Stimulated activated CD8-positive, alpha-beta memory T cell treated with anti-CD3 and anti-CD28 coated beads, Interleukin-12 subunit alpha, Interleukin-12 subunit beta, amount 100 ng/mL, for 1 hour (primary cell): ENCODE data around the gene PDZD7.

ENCODE experiments used
- DNase-seq: peaks from one replicate; pipeline ENCODE4 v3.0.0-alpha.2; 2020; ENCODE audit warnings: low read depth

PDZD7 gene

DNA sequence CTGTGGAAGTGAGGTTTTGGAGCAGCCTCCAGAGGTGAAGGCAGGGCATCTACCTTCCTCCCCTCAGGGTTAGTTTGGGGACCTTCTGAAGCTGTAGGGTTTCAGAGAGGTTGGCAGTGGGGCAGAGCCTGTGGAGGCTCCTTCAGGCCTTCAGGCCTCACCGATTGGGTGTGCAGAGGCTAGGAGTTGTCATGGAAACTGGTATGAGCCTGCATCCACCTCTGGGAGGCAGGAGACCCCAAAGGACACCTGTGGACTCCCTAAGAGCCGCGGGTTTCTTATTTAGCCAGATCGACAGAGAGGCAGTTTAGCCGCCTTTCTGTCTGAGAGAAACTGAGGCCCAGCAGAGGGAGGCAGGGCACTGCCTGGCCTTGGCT lies 29.3 kb downstream of the PDZD7 start:
- DNase-seq: no peak

DNA sequence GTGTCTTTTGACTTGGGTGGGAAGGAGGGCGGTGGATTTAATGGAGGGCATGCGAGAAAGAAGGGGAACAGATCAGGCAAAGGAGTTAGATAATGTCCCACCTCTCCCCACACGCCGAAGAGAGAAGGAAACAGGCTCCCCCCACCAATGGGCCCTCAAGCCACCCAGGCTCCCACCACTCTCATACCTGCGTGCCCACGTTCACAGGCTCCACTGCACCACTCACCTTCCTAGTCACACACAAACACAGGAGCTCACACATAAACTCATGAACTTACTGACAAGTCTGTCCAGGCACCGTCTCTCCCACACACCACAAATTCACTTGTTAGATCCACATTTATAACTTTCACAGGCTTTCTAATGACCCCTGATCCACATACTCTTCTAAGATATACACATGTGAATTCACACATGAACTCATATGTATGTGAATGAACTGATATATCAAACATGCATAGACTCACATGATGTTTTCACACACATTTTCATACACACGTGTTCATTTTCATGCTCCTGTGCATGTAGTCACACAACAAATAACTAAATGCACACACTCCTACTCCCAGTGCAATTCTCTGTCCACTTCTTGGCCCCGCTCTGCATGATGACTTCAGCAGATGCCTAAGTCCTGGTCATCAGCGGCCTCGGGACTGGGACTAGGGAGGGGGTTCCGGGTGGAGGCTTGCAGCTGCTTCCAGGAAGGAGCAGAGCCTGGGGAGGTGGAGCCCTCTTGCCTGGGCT lies 29.8 kb downstream of the PDZD7 start:
- DNase-seq: no peak

DNA sequence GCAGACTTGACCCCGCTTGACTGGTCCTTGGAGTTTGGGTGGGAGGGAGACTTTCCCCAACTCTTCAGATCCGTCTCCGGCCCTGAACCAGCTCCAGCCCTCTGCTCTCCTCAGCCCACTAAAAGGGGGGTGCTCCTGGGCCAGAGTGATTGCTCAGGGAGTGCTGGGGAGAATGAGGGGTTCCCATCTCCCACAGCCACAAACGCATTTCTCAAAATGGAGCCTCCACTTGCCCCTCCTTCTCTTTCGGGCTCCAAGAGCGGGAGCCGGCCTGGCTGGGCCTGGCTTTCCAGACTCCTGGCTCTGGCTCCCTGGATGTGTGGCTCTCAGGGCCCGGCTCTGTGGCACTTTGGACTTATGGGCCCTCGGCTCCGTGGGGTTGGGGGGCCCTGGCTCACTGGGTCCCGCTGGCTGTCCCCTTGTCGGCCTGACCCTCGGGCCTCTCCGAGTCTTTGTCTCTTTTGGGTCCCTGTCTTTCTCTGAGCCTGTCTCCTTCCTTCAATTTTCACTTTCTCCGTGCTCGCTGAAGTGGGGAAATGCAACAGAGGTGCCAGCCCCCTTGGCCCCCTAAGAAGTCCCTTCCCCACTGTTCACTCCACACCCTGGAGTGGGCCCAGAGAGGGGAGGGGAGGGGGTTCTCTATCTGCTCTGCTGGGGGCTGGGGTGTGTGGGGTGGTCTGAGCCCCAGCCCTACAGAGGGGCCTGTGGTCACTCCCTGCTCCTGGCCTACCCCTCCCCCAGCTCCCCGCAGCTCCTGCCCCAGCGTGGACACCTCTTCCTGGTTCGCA lies 30.6 kb downstream of the PDZD7 start:
- no peak for DNase-seq

DNA sequence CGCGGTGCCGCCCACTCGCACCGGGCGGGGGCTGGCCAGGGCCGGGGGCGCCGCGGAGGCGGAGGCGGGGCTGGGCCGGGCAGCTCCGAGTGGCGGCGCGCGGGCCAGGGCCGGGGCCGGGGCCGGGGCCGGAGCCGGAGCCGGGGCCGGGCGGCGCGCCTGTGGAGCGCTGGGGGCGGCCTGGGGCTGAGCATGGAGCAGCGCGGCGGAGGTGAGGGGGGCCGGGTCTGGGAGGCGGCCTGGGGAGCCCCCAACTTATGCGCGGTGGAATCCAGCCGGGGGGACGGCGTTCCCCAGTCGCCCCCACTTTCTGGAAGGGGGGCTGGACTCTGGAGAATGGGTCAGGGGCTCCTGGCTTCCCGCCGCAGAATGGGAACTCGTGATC lies 31.2 kb downstream of the PDZD7 start, which contains the start of gene LZTS2:
Gene LZTS2, plus strand, starts transcription at position 67 of the 385 bp plus-strand sequence. CDS start 2,731 bp downstream, outside the sequence.
- no peak for DNase-seq

DNA sequence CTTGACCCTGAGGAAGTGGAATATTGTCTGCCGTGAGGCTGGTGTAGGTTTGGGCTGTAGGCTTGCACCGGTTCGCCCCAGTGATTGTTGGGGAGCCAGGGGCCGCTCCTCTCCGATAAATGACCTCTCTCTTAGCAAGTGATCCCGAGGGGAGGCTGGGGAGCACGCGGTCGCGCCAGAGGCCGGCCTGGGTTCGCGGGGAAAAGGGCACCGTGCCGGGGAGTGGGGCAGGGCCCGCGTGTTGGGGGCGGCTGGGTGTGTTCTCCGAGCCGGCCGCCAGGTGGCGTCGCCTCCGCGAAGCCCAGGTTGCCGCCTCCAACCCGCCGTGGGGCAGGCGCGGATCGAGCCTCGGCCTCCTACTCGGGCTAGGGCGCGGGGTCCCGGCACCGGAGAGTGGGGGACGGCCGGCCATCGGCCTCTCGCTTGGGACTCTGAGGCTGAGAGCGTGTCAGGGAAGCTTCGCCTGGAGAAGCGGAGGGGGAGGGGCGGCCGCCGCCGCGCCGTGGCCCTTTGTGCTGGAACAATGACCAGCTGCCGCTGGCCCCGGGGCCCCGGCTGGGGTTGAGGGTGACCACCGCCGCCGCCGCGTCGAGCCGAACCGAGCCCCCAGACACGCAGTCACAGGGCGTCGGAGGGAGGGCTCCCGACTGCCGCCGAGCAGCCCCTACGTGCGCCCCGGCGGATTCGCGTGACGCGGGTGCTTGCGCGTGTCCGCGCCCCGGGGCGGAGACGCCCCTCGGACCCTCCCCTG lies 31.8 kb downstream of the PDZD7 start:
- peak; percentile 60 for DNase-seq

DNA sequence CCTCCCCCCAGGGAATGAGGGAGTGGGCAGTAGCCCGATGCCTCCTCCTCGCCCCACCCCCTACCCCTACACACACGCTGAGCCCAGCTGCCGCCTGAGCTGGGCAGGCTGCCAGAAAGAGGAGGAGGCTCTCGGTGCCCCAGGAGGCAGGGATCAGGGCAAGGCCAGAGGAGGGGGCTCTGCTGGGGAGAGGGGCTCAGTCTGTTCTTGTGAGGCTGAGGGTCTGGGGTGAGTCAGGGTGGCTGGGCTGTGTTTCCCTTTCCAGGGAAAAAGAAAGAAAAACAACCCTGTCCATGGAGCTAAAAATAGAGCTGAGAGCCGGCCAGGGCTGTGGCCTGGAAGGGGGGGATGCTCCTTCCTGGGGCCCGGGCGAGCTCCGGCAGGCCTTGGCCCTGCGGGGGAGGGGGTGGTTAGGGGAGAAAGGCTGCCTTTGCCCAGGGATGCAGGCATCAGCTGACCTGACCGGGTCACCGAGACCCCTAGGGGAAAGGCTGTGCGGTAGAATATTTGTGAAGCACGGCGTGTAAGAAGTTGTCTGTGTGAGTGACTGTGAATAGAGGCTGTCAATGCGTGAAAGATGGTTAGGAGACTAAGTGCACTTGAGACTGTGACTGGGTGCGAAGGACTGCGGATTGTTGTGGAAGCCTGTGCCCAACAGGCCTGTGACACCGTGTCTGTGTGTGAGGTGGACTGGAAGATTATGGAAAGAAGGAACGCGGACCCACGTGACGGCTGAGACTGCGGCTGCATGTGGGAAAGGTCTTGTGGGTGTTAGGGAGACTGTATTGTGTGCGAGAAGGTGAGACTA lies 32.5 kb downstream of the PDZD7 start:
- peak; percentile 25 for DNase-seq

DNA sequence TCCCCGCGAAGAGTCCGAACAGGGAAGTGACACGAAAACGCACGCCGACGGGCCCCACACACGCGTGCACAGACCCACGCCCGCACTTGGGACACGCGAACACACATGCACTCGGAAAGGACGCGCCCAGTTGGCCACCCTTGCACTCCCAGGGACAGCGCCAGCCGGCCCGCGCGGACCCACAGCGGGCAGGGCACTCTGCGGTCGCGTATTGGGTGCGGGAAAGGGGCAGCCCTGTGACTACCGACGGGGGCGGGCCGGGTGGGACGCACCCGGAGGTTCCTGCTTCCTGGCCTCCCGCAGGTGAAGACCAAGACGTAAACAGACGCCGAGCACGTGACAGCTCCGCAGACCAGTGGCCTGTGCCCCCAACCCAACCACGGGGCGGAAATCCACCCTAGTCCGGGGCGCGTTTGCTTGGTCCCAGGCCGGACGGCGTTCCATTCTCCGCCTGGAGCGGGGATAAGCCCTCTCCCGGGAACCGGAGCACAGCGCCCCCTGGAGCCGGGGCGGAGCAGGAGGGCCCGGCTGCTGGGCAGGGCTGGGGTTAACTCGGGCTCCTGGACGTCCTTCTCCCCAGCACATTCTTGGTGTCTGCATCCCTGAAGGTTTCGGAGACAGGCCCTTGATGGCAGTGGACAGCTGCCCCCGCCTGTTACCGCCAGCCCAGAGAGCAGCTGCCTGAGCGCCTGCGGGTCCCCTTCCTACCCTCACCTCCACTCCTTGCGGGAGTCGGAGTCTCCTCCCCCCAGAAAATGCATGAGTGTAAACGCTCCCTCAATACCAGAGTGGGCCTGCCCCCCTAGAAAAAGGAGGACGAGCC lies 33.4 kb downstream of the PDZD7 start:
- peak; percentile 50 for DNase-seq

DNA sequence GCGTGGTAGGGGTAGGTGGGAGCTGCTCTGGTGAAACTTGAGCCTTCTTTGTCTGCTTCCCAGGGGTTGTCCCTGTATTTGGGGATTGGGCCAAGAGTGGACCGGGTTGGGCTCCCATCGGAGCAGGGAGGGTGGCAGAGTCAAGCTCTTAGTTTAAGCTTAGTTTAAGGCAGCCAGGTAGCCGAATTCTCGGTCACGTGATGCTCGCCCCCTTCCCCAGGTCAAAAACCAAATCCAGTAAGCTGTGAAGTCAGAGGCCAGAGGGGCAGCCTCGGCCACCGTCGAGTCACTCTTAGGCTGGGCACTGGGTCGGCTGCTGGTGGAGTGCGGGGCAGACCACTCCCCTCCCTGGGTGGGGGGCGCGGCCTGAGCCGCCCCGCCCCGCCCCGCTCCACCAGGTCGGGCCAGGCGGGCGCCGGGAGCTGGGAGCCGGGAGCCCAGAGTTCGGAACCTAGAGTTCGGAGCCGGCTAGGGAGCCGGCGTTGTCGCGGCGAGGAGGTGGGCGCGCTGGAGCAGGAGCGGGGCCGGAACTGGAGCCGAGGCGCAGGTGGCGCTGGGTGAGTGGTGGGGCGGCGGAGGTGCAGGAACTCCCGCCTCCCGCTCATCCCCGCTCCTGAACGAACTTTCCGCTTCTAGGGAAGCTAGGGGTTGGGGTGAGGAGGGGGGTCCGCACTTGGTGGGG lies 34.1 kb downstream of the PDZD7 start:
- DNase-seq: no peak

DNA sequence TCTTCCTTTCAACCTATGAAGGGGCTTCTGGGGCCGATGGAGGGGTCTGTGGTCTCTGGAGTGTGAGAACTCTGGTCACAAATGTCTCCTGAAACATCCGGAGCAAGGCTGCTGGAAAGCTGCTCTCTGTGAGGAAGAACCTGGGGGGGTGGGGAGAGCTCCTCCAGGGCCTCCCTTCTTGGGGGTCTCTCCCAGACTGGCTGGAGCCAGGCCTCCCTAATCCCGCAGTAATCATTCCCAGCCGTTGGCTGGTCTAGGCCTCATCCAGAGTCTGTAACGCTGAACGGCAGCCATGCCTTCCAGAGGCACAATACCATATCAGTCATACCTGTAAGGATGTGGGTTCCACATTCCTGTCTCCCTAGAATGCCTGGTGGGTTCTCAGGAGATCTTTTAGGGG lies 35.7 kb downstream of the PDZD7 start:
- DNase-seq: no peak

DNA sequence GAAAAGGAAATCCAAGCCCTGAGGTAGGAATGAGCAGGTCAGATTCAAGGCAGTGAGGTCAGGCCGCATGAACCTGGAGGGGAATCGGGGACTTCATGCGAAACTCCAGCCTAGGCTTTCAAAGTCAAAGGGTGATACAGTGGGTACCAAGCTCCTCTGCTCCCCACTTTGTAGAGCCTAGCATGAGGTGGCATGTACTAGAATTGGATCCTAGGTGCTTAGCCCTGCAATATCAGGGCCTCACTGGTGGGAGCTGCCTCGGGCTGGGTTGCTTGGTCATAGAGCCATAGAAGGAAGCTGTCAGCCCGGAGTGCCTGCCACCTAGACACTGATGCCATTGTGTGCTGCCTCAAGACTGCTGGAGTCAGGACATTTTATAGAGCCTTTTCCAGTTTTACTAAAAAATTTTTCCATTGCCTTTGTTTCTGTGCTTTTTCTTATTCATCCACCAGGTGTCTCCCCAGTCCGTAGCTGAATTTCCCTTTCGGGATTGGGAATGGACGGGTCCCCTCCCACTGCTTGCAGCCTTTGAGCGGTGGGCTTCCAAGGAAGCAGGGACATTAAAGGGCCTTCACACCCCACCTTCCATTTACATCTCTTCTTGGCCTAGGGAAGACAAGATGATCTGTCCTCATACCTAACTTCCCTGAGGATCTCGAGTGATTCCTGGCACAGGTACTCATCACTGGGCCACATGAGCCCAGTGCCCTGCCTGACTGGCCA lies 36.8 kb downstream of the PDZD7 start:
- DNase-seq: no peak

DNA sequence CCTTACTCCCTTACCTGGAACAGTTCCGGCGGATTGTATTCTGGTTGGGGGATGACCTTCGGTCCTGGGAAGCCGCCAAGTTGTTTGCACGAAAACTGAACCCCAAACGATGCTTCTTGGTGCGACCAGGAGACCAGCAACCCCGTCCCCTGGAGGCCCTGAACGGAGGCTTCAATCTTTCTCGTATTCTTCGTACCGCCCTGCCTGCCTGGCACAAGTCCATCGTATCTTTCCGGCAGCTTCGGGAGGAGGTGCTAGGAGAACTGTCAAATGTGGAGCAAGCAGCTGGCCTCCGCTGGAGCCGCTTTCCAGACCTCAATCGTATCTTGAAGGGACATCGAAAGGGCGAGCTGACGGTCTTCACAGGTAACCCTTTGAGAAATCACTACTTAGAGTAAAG lies 41.8 kb downstream of the PDZD7 start:
- DNase-seq: no peak

DNA sequence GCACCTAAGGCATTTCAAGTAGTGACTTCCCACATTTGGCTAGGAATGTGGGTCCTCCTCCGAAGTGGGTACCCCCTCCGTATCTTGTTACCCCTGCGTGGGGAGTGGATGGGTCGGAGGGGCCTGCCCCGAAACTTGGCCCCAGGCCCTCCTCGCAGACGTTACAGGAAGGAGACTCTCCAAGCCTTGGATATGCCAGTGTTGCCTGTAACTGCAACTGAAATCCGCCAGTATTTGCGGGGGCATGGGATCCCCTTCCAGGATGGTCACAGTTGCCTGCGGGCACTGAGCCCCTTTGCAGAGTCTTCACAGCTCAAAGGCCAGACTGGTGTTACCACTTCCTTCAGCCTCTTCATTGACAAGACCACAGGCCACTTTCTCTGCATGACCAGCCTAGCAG lies 42.8 kb downstream of the PDZD7 start:
- no peak for DNase-seq

DNA sequence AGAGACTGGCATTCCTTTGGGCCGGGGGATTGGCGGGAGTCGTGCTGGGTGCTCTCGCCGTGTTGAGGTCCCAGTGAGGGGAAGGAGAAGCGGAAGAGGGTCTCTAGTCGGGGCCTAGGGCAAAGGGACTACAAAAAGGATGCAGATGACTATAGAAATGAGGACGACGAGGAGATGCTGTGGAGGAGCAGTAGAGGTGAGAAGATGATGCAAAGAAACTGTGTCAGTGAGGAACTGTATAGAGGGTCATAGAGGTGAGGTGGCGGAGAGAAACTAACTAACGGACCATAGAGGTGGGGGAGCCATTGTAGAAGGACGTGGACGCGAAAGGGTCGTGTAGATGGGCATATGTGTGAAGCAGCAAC lies 43.3 kb downstream of the PDZD7 start:
- no peak for DNase-seq

DNA sequence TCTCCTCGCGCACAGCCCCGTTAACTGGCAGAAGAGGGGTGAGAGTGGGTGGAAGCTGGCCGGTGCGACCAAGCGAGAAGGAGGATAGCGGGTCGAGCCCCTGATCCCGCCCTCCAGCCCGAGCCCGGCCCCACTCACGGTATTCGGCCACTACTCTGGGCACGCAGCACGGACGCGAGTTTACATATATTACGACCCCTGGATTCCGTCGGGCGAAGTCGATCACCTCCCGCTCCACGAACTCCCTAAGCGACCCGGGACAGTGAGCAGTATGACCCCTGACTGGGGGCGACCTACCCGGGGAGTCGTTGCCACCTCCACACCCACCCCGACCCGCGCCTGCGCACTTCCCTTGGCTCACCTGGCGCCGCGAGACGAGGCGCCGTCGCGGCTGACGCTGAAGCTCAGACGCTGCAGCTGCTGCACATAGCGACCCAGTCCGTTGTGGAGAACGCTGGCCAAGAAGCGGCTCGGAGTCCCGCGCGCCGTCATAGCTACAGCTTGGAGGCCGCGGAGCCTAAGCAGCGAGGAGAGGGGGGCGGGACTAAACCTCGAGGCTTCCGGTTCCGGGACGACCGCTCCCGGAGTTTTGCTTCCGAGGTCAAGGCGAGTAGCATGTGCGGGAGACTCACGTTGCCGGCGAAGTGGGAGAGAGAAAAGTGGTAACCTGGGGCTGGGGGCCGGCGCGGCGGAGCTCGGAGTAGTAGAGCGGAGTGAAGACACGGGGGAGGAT lies 43.8 kb downstream of the PDZD7 start, which contains the start of the genes MRPL43 and TWNK:
Gene MRPL43, minus strand, starts transcription at position 546 of the 733 bp plus-strand sequence. Its CDS starts 54 bp downstream, at position 492.
Gene TWNK, plus strand, starts transcription at position 592 of the 733 bp plus-strand sequence. CDS start 668 bp downstream, outside the sequence.
- DNase-seq: peak; percentile 73

DNA sequence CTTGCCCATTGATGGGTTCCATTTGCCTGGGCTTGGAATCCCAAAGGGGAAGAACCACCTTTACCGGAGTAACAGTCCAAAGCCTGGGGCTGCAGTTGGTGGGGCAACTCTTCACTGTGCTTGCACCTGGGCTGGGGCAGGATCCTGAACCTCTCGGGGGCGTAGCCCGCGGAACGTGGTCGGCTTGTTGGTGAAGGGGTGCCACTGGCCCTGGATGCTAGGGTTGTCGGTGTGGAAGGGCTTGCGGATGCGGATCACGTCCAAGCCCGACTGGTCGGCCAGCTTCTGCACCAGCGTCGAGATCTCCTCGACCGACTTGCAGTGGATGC lies 44.3 kb downstream of the PDZD7 start:
- no peak for DNase-seq

DNA sequence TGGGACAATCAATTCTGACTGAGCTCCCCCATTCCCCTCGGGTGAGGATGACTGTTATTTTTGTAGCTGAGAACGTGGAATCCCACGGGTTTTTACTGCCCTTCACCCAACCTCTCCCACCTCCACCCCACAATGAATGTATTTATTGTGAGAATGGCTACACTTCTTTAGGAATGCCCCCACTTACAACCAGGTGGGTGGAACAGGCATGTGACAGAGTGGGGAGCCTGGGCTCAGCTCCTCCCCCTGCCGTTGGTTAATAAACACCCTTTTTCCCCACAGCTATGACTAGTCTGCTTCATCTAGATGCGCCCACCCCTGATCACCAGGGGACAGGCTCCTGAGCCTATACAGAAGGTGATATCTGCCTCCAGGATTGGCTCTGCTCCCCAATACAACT lies 45.6 kb downstream of the PDZD7 start:
- no peak for DNase-seq

DNA sequence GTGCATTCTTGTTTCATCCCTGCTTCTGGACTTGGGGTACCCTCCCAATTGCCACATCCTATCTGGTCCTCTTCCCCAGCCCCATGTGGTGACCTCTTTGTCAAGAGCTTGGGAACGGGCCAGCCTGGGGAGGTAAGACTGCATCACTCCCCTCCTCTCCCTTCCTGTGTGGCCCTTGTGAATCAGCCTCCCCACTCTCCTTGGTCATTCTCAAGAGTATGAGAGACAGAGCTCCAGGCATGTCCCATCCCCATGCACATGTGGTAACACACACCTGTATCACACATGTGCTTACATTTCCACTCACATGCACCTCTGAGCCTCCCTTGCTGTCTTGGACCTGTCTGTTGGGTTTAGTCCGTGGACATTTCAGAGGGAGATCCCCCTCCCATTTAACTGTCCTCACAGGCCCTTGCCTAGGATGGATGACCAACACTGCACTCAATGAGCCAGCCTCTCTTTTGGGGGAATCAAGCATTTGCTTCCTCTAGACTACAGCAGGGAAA lies 46.2 kb downstream of the PDZD7 start:
- DNase-seq: no peak

DNA sequence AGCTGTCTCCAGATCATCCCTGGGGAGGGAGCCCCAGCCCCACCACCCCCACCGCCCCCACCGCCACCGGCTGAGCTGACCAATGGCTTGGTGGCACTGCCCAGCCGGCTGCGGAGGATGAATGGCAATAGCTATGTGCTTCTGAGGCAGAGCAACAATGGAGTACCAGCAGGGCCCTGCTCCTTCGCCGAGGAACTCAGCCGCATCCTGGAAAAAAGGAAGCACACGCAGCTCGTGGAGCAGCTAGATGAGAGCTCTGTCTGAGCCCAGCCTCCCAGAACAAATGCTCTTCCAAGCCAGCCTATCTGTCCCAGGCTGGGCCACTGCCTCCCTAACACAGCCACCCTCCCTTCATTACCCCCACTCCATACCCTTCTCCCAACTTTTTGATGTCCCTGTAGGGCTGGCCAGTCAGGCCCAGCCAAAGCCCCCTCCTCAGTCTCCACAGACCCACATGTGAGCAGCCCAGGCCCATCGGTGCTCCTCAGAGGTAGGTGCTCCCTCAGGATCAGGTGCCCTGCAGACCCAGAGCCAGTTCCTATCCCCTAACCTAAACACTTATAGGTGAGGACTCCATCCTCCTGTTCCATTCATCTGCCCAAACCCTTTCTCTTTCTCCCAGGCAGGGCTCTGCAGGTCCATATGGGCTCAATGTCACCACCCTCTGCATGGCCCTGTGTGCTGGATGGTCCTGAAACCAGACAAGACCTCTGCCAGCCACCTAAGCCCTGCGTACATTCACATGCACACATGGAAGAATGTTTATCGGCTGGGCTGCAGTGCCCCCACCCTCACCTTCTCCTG lies 46.9 kb downstream of the PDZD7 start:
- DNase-seq: no peak
